WTC11 (cell line): Measurements from ENCODE around the gene THBS2.

ENCODE experiments used
- CREM ChIP-seq: sonication (generic); formaldehyde crosslinking; IDR thresholded peaks from 2 replicates; pipeline ENCODE4 v1.8.1; 2022; ENCODE audit warnings: mild to moderate bottlenecking, missing genetic modification reagents, moderate library complexity
- E2F1 ChIP-seq: sonication (generic); formaldehyde crosslinking; IDR thresholded peaks from 2 replicates; pipeline ENCODE4 v1.8.0; 2022; ENCODE audit warnings: mild to moderate bottlenecking, missing genetic modification reagents
- ERG ChIP-seq: fragments of 250-450 bp; sonication (Bioruptor Pico); IDR thresholded peaks from 2 replicates; pipeline ENCODE4 v1.8.0; 2021; ENCODE audit warnings: mild to moderate bottlenecking
- MAX ChIP-seq: sonication (generic); formaldehyde crosslinking; IDR thresholded peaks from 2 replicates; pipeline ENCODE4 v1.8.0; 2022; ENCODE audit warnings: mild to moderate bottlenecking, missing genetic modification reagents
- NFYB ChIP-seq: sonication (generic); formaldehyde crosslinking; conservative IDR thresholded peaks from 2 replicates; pipeline ENCODE4 v1.8.0; 2022; ENCODE audit warnings: low read depth, missing genetic modification reagents
- NR1H2 ChIP-seq: sonication (generic); formaldehyde crosslinking; IDR thresholded peaks from 2 replicates; pipeline ENCODE4 v1.9.0; 2021; ENCODE audit warnings: mild to moderate bottlenecking, moderate library complexity, missing genetic modification reagents
- TP53 ChIP-seq: sonication (generic); formaldehyde crosslinking; IDR thresholded peaks from 2 replicates; pipeline ENCODE4 v1.8.1; 2023; ENCODE audit warnings: mild to moderate bottlenecking, missing genetic modification reagents
- ZNF121 ChIP-seq: sonication (generic); formaldehyde crosslinking; IDR thresholded peaks from 2 replicates; pipeline ENCODE4 v1.8.0; 2023; ENCODE audit warnings: missing genetic modification reagents
- ZNF317 ChIP-seq: sonication (generic); formaldehyde crosslinking; IDR thresholded peaks from 2 replicates; pipeline ENCODE4 v1.8.1; 2023; ENCODE audit warnings: low read depth, mild to moderate bottlenecking, moderate library complexity, missing genetic modification reagents, borderline replicate concordance
- TF ChIP-seq, protein P1 (sequence below): fragments of 200-600 bp; IDR thresholded peaks from 2 replicates; pipeline ENCODE4 v1.8.0; 2022; ENCODE audit warnings: antibody characterized with exemption
- TF ChIP-seq, protein P2 (sequence below): sonication (generic); formaldehyde crosslinking; IDR thresholded peaks from 2 replicates; pipeline ENCODE4 v1.8.1; 2023; ENCODE audit warnings: mild to moderate bottlenecking, missing genetic modification reagents, moderate library complexity
- TF ChIP-seq, protein P3 (sequence below): sonication (generic); formaldehyde crosslinking; IDR thresholded peaks from 2 replicates; pipeline ENCODE4 v1.8.0; 2023; ENCODE audit warnings: mild to moderate bottlenecking, missing genetic modification reagents

- no peak for TF ChIP-seq MAX (CRISPR knock-in tag)
- TF ChIP-seq ERG (CRISPR knock-in tag), result no peak
- TF ChIP-seq, protein P1, sequence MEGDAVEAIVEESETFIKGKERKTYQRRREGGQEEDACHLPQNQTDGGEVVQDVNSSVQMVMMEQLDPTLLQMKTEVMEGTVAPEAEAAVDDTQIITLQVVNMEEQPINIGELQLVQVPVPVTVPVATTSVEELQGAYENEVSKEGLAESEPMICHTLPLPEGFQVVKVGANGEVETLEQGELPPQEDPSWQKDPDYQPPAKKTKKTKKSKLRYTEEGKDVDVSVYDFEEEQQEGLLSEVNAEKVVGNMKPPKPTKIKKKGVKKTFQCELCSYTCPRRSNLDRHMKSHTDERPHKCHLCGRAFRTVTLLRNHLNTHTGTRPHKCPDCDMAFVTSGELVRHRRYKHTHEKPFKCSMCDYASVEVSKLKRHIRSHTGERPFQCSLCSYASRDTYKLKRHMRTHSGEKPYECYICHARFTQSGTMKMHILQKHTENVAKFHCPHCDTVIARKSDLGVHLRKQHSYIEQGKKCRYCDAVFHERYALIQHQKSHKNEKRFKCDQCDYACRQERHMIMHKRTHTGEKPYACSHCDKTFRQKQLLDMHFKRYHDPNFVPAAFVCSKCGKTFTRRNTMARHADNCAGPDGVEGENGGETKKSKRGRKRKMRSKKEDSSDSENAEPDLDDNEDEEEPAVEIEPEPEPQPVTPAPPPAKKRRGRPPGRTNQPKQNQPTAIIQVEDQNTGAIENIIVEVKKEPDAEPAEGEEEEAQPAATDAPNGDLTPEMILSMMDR, result no peak
- TF ChIP-seq E2F1 (CRISPR knock-in tag), result no peak
- TF ChIP-seq ZNF121 (CRISPR knock-in tag), result no peak
- TF ChIP-seq, protein P2, sequence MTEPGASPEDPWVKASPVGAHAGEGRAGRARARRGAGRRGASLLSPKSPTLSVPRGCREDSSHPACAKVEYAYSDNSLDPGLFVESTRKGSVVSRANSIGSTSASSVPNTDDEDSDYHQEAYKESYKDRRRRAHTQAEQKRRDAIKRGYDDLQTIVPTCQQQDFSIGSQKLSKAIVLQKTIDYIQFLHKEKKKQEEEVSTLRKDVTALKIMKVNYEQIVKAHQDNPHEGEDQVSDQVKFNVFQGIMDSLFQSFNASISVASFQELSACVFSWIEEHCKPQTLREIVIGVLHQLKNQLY (CRISPR knock-in tag), result no peak
- no peak for TF ChIP-seq NFYB (CRISPR knock-in tag)
- TF ChIP-seq, protein P3, sequence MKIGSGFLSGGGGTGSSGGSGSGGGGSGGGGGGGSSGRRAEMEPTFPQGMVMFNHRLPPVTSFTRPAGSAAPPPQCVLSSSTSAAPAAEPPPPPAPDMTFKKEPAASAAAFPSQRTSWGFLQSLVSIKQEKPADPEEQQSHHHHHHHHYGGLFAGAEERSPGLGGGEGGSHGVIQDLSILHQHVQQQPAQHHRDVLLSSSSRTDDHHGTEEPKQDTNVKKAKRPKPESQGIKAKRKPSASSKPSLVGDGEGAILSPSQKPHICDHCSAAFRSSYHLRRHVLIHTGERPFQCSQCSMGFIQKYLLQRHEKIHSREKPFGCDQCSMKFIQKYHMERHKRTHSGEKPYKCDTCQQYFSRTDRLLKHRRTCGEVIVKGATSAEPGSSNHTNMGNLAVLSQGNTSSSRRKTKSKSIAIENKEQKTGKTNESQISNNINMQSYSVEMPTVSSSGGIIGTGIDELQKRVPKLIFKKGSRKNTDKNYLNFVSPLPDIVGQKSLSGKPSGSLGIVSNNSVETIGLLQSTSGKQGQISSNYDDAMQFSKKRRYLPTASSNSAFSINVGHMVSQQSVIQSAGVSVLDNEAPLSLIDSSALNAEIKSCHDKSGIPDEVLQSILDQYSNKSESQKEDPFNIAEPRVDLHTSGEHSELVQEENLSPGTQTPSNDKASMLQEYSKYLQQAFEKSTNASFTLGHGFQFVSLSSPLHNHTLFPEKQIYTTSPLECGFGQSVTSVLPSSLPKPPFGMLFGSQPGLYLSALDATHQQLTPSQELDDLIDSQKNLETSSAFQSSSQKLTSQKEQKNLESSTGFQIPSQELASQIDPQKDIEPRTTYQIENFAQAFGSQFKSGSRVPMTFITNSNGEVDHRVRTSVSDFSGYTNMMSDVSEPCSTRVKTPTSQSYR, result no peak
- no peak for TF ChIP-seq CREM (CRISPR knock-in tag)
- no peak for TF ChIP-seq TP53 (CRISPR knock-in tag)
- no peak for TF ChIP-seq NR1H2 (CRISPR knock-in tag)
- TF ChIP-seq ZNF317 (CRISPR knock-in tag), result no peak
Observed at GRCh38 chr6:169222126-169222525, 31.5 kb downstream of the THBS2 start.
